ENCODE data around the gene HNF1A. TPM values are rescaled to one million over a fixed set of nuclear protein-coding genes. Genes with fewer than 3 reads are reported as not detected.

HNF1A gene
- total and polyA plus RNA-seq, 2 of the 13 experiments (the other 11 are each of a cell fraction or from before 2014, with no cell fraction given): 13.4 to 34.7 TPM

- no peak for TF ChIP-seq ZFP62 (CRISPR knock-in tag; IDR thresholded peaks at IDR 0.05)
- peak; percentile 57; the same call in 1 of the 2 replicates for TF ChIP-seq MTA1 (CRISPR knock-in tag; IDR thresholded peaks at IDR 0.05; ENCODE audit: borderline replicate concordance)
- no peak for TF ChIP-seq AGO1 (IDR thresholded peaks at IDR 0.05; ENCODE audit: low read depth, low read length, poor library complexity, severe bottlenecking)
- TF ChIP-seq CEBPG (CRISPR knock-in tag; IDR thresholded peaks at IDR 0.05): no peak
- no peak for TF ChIP-seq GABPA (IDR thresholded peaks at IDR 0.05; ENCODE audit: low read depth, low read length)
- peak; percentile 71 for TF ChIP-seq GABPA (CRISPR knock-in tag; IDR thresholded peaks at IDR 0.05; ENCODE audit: low read depth)
- TF ChIP-seq NFYB (CRISPR knock-in tag; IDR thresholded peaks at IDR 0.05): 0 out of 2 replicates have a peak, but pooled peaks have one; percentile 26
- peak; percentile 89 for TF ChIP-seq POLR2G (IDR thresholded peaks at IDR 0.05; ENCODE audit: low read depth, low read length)
- no peak for TF ChIP-seq ZNF549 (CRISPR knock-in tag; IDR thresholded peaks at IDR 0.05)
- no peak for TF ChIP-seq ZNF749 (CRISPR knock-in tag; IDR thresholded peaks at IDR 0.05; ENCODE audit: borderline replicate concordance)
- 0 out of 4 replicates have a peak, but pooled peaks of 1 of the 2 experiments have one; percentile 16 for TF ChIP-seq ATF4 (CRISPR knock-in tag; IDR thresholded peaks at IDR 0.05)
- no peak for TF ChIP-seq MAFG (CRISPR knock-in tag; IDR thresholded peaks at IDR 0.05)
- no peak for TF ChIP-seq ZNF577 (CRISPR knock-in tag; IDR thresholded peaks at IDR 0.05; ENCODE audit: borderline replicate concordance, low read depth)
- peak; percentile 65; the same call in 1 of the 2 replicates for TF ChIP-seq ZNF788 (CRISPR knock-in tag; IDR thresholded peaks at IDR 0.05; ENCODE audit: borderline replicate concordance)
- no peak for TF ChIP-seq ZNF546 (CRISPR knock-in tag; conservative IDR thresholded peaks at IDR 0.05)
- TF ChIP-seq TBP (CRISPR knock-in tag; IDR thresholded peaks at IDR 0.05): no peak
- no peak for TF ChIP-seq JUN (CRISPR knock-in tag; IDR thresholded peaks at IDR 0.05)
- TF ChIP-seq ZNF605 (CRISPR knock-in tag; IDR thresholded peaks at IDR 0.05): peak; percentile 80; the same call in 1 of the 2 replicates
- no peak for TF ChIP-seq ZHX1 (CRISPR knock-in tag; IDR thresholded peaks at IDR 0.05; ENCODE audit: low read depth)
- no peak for TF ChIP-seq ZNF180 (CRISPR knock-in tag; IDR thresholded peaks at IDR 0.05; ENCODE audit: borderline replicate concordance, low read depth)
- TF ChIP-seq ZNF468 (CRISPR knock-in tag; IDR thresholded peaks at IDR 0.05): no peak
- no peak for TF ChIP-seq ZSCAN20 (CRISPR knock-in tag; IDR thresholded peaks at IDR 0.05; ENCODE audit: borderline replicate concordance)
- TF ChIP-seq IRF9 (CRISPR knock-in tag; IDR thresholded peaks at IDR 0.05; ENCODE audit: borderline replicate concordance): no peak; the same call in 1 of the 2 replicates
- no peak for TF ChIP-seq MNT (IDR thresholded peaks at IDR 0.05)
These were observed 37.8 kb downstream of the HNF1A start, which contains the start of gene C12orf43 (continued) for GRCh38 chr12:121015825-121016766.

All from HepG2 (cell line).